ENCODE data around the gene NRG2.

Gene NRG2

GRCh38 chr5:140033037-140033760 lies 9.9 kb downstream of the NRG2 start:
- Histone ChIP-seq H3K4me3 (ENCODE audit: low read length) (no peak overlapping the region), H3K4ac (ENCODE audit: low read depth, low read length) (no peak overlapping the region), H3K56ac (ENCODE audit: low read length) (no peak overlapping the region), H3K9ac (ENCODE audit: low read length) (no peak overlapping the region), H2BK120ac (ENCODE audit: low read depth, low read length) (no peak overlapping the region), H2BK15ac (replicated peaks; ENCODE audit: low read depth) (no peak overlapping the region), H3K79me1 (ENCODE audit: low read length) (no peaks in the 10 kb centered on the region), H3K18ac (ENCODE audit: low read length) (no peak overlapping the region), H3K4me1 (ENCODE audit: control insufficient read depth, low read depth, low read length) (no peaks in the 10 kb centered on the region), H2BK5ac (ENCODE audit: low read length) (no peak overlapping the region), H3K27ac (ENCODE audit: low read depth, low read length) (no peak overlapping the region), H3K23ac (ENCODE audit: low read length) (no peak overlapping the region), H2AK5ac (ENCODE audit: low read length) (no peak overlapping the region), H3K27me3 (ENCODE audit: insufficient read depth, low read length, poor library complexity) (peaks cover 4% of the 10 kb centered on the region), H3K4me2 (ENCODE audit: low read length) (no peak overlapping the region), H4K5ac (ENCODE audit: low read length) (no peak overlapping the region), H4K8ac (ENCODE audit: low read depth, low read length) (no peak overlapping the region), H3K36me3 (ENCODE audit: control insufficient read depth, insufficient read depth, low read length) (no peaks in the 10 kb centered on the region), H3K79me2 (ENCODE audit: control insufficient read depth, insufficient read depth, low read length) (no peaks in the 10 kb centered on the region)
- no CpG with 5 or more reads among the region's 3 CpGs for WGBS (ENCODE audit: extremely low coverage, insufficient coverage, low lambda C conversion rate)
- no peak for DNase-seq

DNA sequence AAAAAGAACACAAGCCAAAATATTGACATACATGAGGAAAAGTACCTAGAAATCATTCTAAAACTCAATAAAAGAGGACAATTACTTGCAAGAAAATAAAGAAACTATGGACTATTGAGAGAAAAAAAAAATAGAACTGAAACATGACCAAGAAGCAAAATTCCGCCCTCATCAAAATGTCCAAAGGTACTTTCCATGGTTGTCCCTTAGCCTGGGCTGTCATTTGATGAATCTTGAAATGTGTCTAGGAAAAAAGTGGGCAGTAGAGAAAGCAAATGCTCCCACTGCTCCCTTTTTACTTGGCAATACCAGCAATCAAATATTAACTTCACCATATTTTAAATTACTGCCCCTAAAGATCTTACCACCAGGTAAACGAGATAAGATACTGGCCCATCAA lies 10.8 kb downstream of the NRG2 start:
- Histone ChIP-seq H2BK5ac (ENCODE audit: low read length) (no peak overlapping the region), H3K23ac (ENCODE audit: low read length) (no peak overlapping the region), H3K4ac (ENCODE audit: low read depth, low read length) (no peak overlapping the region), H2BK15ac (replicated peaks; ENCODE audit: low read depth) (no peak overlapping the region), H2AK5ac (ENCODE audit: low read length) (no peak overlapping the region), H3K4me2 (ENCODE audit: low read length) (no peak overlapping the region), H3K4me1 (ENCODE audit: control insufficient read depth, low read depth, low read length) (no peaks in the 10 kb centered on the region), H3K79me1 (ENCODE audit: low read length) (no peaks in the 10 kb centered on the region), H3K27me3 (ENCODE audit: insufficient read depth, low read length, poor library complexity) (peaks cover 4% of the 10 kb centered on the region), H3K36me3 (ENCODE audit: control insufficient read depth, insufficient read depth, low read length) (no peaks in the 10 kb centered on the region), H3K27ac (ENCODE audit: low read depth, low read length) (no peak overlapping the region), H2BK120ac (ENCODE audit: low read depth, low read length) (no peak overlapping the region), H3K9ac (ENCODE audit: low read length) (no peak overlapping the region), H4K5ac (ENCODE audit: low read length) (no peak overlapping the region), H3K79me2 (ENCODE audit: control insufficient read depth, insufficient read depth, low read length) (no peaks in the 10 kb centered on the region), H4K8ac (ENCODE audit: low read depth, low read length) (no peak overlapping the region), H3K56ac (ENCODE audit: low read length) (no peak overlapping the region), H3K18ac (ENCODE audit: low read length) (no peak overlapping the region), H3K4me3 (ENCODE audit: low read length) (no peak overlapping the region)
- WGBS (ENCODE audit: extremely low coverage, insufficient coverage, low lambda C conversion rate) = no CpG with 5 or more reads among the region's 2 CpGs
- DNase-seq = no peak

- Histone ChIP-seq H3K27me3 (ENCODE audit: insufficient read depth, low read length, poor library complexity) (peaks cover 2% of the 10 kb centered on the region), H3K56ac (ENCODE audit: low read length) (no peak overlapping the region)
Observed at GRCh38 chr5:140027807-140028206, 15.3 kb downstream of the NRG2 start.

GRCh38 chr5:140025736-140026135 lies 17.4 kb downstream of the NRG2 start:
- no peak overlapping the region for H3K56ac ChIP-seq (ENCODE audit: low read length)
- H2BK120ac ChIP-seq (ENCODE audit: low read depth, low read length) = no peak overlapping the region
- no peak overlapping the region for H3K9ac ChIP-seq (ENCODE audit: low read length)
- H4K8ac ChIP-seq (ENCODE audit: low read depth, low read length) = no peak overlapping the region
- no peak overlapping the region for H3K23ac ChIP-seq (ENCODE audit: low read length)
- no peak overlapping the region for H2BK15ac ChIP-seq (replicated peaks; ENCODE audit: low read depth)
- H3K4me1 ChIP-seq (ENCODE audit: control insufficient read depth, low read depth, low read length) = no peaks in the 10 kb centered on the region
- no peaks in the 10 kb centered on the region for H3K36me3 ChIP-seq (ENCODE audit: control insufficient read depth, insufficient read depth, low read length)
- H3K27ac ChIP-seq (ENCODE audit: low read depth, low read length) = no peak overlapping the region
- no peak overlapping the region for H3K4ac ChIP-seq (ENCODE audit: low read depth, low read length)
- WGBS (ENCODE audit: extremely low coverage, insufficient coverage, low lambda C conversion rate) = no CpG with 5 or more reads among the region's 3 CpGs
- H3K18ac ChIP-seq (ENCODE audit: low read length) = no peak overlapping the region
- H2BK5ac ChIP-seq (ENCODE audit: low read length) = no peak overlapping the region
- no peaks in the 10 kb centered on the region for H3K27me3 ChIP-seq (ENCODE audit: insufficient read depth, low read length, poor library complexity)
- no peak overlapping the region for H3K4me3 ChIP-seq (ENCODE audit: low read length)
- no peak overlapping the region for H3K4me2 ChIP-seq (ENCODE audit: low read length)
- no peak overlapping the region for H2AK5ac ChIP-seq (ENCODE audit: low read length)
- no peak for DNase-seq
- H3K79me2 ChIP-seq (ENCODE audit: control insufficient read depth, insufficient read depth, low read length) = no peaks in the 10 kb centered on the region
- H3K79me1 ChIP-seq (ENCODE audit: low read length) = no peaks in the 10 kb centered on the region
- H4K5ac ChIP-seq (ENCODE audit: low read length) = no peak overlapping the region

More at GRCh38 chr5:140027807-140028206, 15.3 kb downstream of the NRG2 start:
- Histone ChIP-seq H4K8ac (ENCODE audit: low read depth, low read length) (no peak overlapping the region), H3K79me2 (ENCODE audit: control insufficient read depth, insufficient read depth, low read length) (no peaks in the 10 kb centered on the region), H2BK5ac (ENCODE audit: low read length) (no peak overlapping the region), H3K18ac (ENCODE audit: low read length) (no peak overlapping the region), H3K27ac (ENCODE audit: low read depth, low read length) (no peak overlapping the region), H3K4me1 (ENCODE audit: control insufficient read depth, low read depth, low read length) (no peaks in the 10 kb centered on the region), H3K4ac (ENCODE audit: low read depth, low read length) (no peak overlapping the region), H3K4me3 (ENCODE audit: low read length) (no peak overlapping the region), H3K36me3 (ENCODE audit: control insufficient read depth, insufficient read depth, low read length) (no peaks in the 10 kb centered on the region), H3K23ac (ENCODE audit: low read length) (no peak overlapping the region), H2BK120ac (ENCODE audit: low read depth, low read length) (no peak overlapping the region), H3K9ac (ENCODE audit: low read length) (no peak overlapping the region), H4K5ac (ENCODE audit: low read length) (no peak overlapping the region), H3K4me2 (ENCODE audit: low read length) (no peak overlapping the region), H2BK15ac (replicated peaks; ENCODE audit: low read depth) (no peak overlapping the region), H3K79me1 (ENCODE audit: low read length) (no peaks in the 10 kb centered on the region), H2AK5ac (ENCODE audit: low read length) (no peak overlapping the region)
- no CpG with 5 or more reads among the region's 2 CpGs for WGBS (ENCODE audit: extremely low coverage, insufficient coverage, low lambda C conversion rate)
- DNase-seq = no peak

DNA sequence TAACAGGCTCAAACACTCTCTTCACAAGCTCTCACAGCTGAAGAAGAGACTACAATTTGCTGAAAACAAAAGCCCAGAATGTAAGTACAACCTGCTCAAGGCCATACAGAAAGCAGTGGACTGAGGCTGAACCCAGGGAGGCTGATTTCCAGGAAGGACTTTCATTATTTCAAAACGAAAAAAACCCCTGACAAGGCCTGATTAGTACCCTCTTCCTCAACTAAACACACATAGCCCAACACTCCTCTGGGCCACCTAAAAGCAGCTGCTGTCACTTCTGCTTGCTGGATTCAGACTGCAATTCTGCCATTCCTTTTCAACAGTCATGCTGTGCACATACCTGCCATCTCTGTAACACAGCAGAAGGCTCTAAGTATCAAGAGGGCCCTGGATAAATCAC lies 18.2 kb downstream of the NRG2 start:
- Histone ChIP-seq H4K5ac (ENCODE audit: low read length) (no peak overlapping the region), H3K27ac (ENCODE audit: low read depth, low read length) (no peak overlapping the region), H3K18ac (ENCODE audit: low read length) (no peak overlapping the region), H3K23ac (ENCODE audit: low read length) (no peak overlapping the region), H2AK5ac (ENCODE audit: low read length) (no peak overlapping the region), H3K27me3 (ENCODE audit: insufficient read depth, low read length, poor library complexity) (no peaks in the 10 kb centered on the region), H3K4ac (ENCODE audit: low read depth, low read length) (no peak overlapping the region), H2BK120ac (ENCODE audit: low read depth, low read length) (no peak overlapping the region), H3K9ac (ENCODE audit: low read length) (no peak overlapping the region), H3K79me2 (ENCODE audit: control insufficient read depth, insufficient read depth, low read length) (no peaks in the 10 kb centered on the region), H4K8ac (ENCODE audit: low read depth, low read length) (no peak overlapping the region), H3K56ac (ENCODE audit: low read length) (no peak overlapping the region), H3K36me3 (ENCODE audit: control insufficient read depth, insufficient read depth, low read length) (no peaks in the 10 kb centered on the region), H3K79me1 (ENCODE audit: low read length) (no peaks in the 10 kb centered on the region), H3K4me1 (ENCODE audit: control insufficient read depth, low read depth, low read length) (no peaks in the 10 kb centered on the region), H2BK15ac (replicated peaks; ENCODE audit: low read depth) (no peak overlapping the region), H2BK5ac (ENCODE audit: low read length) (no peak overlapping the region), H3K4me2 (ENCODE audit: low read length) (no peak overlapping the region), H3K4me3 (ENCODE audit: low read length) (no peak overlapping the region)
- DNase-seq = peak; percentile 19
- no CpG with 5 or more reads among the region's 1 CpG for WGBS (ENCODE audit: extremely low coverage, insufficient coverage, low lambda C conversion rate)

Measured in mesendoderm (in vitro differentiated cells).